NCI-H446 (cell line): ENCODE results near the gene CMTM5.

Experiments
- DNase-seq, 2 experiments: peaks; one replicate each; lab custom pipeline; 2025; lab: John Stamatoyannopoulos, UW

The CMTM5 gene

GRCh38 chr14:23358042-23358441, 18.8 kb upstream of the CMTM5 start:
- DNase-seq, result no peak

DNA sequence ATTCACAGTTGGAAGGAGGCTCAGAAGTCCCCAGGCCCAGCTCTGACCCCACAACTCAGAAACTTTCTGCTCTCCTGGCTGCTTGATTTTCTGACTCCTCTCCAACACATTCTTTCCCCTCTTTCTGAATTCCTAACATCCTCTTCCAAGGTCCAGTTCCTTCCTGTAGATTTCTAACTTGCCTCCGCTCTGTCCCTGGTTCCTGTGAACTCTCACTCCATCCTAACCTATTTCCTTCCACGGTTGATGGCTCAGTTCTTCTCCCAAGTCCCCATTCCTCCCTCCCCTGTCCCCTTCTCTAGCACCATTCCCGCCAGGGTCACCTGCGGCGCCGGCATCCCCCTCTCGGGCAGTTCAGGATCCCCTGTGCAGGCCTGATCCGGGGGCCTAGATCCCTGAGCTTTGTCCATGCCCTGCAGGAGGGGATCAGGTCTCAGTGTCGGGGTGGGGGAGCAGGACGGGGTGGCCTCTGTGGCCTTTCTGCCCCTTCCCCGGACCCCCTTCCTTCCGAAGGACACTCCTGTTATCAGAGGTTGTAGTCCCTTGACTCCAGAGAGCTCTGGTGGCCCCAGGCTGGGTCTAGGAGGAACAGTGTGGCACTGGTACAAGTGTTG, 18.2 kb upstream of the CMTM5 start:
- DNase-seq, result no peak

- DNase-seq, result no peak
Measured at GRCh38 chr14:23359167-23359626, 17.6 kb upstream of the CMTM5 start.

DNA sequence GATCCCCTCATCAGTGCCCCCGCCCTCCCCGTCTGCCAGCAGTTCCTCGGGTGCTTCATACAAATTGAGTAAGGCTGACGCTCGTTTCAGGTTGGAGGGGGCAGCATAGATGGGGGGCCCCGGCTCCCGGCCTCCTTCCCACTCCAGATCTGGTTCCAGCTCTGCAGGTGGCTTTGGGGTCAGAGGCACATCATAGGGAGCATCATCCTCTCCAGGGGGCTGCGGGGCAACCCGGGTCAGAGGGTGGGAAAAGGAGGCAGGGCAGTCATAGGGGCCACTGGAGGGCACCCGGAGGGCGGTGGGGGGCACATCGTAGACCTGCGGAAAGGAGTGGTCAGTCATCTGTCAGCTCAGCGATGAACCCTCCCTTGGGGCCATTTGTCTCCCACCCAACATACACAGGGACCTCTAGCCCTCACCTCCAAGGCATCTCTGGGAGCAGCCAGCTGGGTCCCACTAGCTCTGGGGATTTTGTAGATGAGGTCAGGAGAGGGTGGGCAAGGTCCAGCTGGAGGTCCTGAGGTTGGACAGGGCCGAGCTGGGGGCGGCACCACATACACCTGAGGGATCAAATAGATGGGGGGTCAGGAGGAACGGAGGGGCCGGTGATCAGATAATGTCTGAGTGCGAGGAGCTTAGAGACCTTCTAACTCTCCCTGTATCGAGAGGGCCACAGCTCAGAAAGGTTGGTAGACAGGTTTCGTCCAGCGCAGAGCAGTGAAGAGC, 17.0 kb upstream of the CMTM5 start:
- no peak for DNase-seq

DNA sequence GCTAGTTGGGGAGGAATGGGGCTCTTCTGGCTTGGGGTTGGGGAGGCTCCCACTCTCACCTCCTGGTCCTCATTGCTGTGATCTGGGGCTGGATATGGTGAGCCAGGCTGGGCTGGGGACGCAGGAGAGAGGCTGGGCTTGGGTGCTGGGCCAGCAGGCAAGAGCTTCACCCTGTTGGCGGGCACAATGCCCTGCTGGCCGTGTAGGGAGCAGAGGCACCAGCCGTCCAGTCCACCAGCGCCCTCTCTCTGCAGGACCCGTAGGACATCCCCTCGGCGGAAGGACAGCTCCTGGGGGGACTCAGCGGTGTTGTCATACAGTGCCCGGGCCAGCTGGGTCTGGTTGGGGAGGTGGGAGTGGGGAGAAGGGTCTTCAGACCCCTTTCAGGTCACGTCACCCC, 16.4 kb upstream of the CMTM5 start:
- DNase-seq, result no peak

- no peak for DNase-seq
Measured at GRCh38 chr14:23361320-23361719, 15.5 kb upstream of the CMTM5 start.

DNA sequence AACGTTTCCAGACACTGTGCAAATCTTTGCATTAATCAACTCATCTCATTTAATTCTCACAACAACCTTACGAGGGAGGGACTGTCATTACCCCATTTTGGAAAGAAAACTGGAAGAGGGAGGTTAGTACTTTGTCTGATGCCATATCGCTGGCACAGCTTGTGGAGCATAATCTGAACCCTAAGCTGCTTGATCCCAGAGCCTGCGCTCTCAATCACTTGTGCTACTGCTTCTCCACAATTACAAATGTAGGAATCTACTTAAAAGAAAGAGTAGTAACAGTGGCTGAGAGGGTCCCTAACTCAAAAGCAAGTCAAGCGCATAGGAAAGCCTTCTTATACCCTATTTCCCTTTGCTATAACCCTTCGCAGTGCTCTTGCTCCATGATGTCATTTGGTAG, 15.1 kb upstream of the CMTM5 start:
- DNase-seq, result no peak

GRCh38 chr14:23362200-23362599, 14.6 kb upstream of the CMTM5 start:
- no peak for DNase-seq

- DNase-seq, result peak in 1 of 2 experiments; percentile 61
Measured at GRCh38 chr14:23364164-23365035, 12.4 kb upstream of the CMTM5 start.

DNA sequence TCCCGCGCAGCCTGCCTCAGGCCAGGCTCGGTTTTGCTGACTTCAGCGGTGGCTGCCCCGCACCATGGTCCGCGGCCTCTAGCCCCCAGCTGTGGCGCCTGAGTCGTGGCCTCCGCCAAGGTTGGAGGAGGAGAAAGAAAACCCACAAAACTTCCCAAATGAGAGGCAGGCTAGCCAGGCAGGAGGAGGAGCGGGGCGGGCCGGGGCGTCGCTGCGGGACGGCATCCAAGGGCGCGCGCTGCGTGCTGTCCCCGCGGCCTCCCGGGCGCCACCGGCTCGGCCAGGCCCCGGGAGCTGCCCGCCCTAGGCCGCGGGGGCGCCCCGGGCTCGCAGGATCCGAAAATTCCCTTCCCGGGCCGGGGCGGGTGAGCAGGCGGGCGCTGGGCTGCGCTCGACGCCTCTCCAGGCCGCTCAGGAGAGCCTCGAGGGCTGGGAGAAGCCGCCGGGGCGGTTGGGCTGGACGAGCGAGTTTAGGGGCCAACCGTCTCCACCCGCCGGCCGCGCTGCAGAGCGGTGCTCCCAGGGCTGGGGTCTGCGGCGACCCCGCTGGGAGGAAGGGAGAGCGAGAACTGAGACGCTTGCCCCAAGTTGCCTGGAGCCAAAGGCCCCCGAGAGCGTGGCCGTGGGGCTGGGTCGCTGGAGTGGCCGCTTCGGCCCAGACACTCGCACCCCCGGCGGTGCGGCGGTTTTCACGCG, 11.7 kb upstream of the CMTM5 start, which contains the start of gene EFS:
EFS (minus strand) TSS at position 137 of the 696 bp plus-strand sequence. CDS start 147 bp downstream, outside the sequence.
- no peak for DNase-seq

DNA sequence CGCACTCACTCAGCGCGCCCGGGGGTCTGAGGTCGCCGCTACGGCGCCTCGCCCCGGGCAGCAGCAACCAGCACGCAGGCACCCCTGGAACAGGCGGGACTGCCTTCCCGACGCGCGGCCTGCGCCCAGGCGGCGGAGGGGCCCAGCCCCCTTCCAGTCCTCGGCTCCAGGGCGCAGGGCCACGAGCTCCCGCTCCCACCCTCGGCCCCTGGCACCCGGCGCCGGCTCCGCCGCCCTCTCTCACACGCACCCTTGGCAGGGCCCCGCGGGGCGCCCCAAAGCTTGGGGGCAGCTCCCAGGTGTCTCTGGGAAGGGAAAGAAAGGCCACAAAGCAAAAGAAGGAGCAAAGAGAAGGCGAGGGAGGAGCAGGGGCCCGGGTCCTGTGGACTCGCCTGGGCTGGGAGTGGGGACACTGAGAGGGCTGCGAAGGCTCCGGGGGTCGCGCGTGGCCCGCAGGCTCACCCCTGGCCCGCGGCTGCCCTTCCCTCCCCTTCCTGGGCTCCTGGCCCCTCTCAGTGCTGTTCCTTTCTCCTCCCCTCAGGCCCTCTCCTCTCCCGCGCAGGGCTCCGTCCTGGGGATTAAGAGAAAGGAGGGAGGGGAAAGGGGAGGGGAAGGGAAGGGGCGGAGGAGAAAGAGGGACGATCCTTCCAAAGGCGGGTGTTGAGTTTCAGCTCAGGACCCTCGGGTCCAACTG, 11.0 kb upstream of the CMTM5 start:
- DNase-seq, result peak; percentile 25 to 67

DNA sequence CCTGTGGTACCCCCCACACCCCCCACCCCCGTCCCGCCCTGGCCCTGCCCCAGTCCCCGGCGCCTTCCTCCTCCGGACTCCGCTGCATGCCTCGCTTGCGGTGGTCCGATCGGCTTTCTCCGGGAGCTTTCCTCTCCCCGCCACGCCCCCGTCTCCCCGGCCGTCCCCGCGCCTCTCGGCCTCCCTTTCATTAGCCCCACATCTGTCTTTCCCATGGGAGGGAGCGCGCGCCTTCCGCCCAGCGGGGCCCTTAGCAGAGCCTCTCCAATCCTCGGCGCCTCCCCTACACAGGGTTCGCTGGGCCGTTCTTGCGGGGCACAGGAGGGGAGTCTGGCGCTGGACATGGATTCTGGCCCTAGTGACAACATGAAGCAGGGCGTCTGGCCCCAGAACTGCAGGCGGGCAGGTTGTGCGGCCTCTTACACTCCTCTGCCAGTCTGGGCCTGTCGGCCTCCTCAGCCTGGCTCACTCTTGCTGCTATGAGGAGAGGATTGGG, 10.4 kb upstream of the CMTM5 start:
- peak; percentile 27 to 67 for DNase-seq

DNA sequence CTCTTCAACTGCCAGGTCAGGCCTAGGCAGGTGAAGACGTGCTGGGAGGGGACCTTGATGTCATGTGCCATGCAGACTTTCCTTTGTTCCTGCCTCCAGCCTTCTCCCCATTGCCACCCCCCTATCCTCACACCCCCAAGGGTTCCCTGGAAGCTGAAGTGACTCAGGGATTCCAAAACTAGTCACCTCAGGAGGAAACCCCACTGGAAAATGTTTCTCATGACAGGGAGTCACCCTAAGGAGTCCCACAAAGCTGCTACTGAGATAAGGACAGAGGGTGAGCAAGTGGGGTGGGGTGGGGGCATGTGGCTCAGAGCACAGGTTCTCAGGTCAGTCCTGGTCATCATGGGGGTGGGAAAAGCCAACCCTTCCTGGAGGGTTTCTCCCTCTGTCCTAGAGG, 6.6 kb upstream of the CMTM5 start:
- no peak for DNase-seq

DNA sequence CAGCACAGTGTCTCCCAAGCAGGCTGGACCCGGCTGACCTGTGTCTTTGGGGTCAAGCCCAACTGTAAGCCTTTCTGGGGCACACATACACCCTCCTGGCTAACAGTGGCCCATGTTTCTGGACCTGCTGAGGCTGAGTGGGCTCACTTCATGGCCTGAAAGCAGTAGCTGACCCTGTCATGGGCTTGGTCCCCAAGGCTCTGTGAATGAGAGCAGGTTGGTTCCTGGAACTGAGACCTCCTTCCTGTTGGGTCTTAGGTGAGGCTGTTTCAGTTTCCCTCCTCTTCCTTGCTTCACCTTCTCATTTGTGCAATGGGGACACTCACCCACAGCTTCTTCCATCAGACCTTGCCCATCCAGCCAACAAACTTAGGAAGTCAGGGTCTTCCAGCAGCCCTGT, 5.0 kb upstream of the CMTM5 start:
- no peak for DNase-seq

- no peak for DNase-seq
Measured at GRCh38 chr14:23372509-23372908, 4.3 kb upstream of the CMTM5 start, which contains the start of gene IL25. Gene IL25 (plus strand): TSS chr14:23372809.

DNA sequence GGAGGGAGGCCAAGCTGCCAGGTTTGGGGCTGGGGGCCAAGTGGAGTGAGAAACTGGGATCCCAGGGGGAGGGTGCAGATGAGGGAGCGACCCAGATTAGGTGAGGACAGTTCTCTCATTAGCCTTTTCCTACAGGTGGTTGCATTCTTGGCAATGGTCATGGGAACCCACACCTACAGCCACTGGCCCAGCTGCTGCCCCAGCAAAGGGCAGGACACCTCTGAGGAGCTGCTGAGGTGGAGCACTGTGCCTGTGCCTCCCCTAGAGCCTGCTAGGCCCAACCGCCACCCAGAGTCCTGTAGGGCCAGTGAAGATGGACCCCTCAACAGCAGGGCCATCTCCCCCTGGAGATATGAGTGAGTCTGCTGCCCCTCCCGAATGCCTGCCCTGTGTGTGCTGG, 3.8 kb upstream of the CMTM5 start:
- no peak for DNase-seq

GRCh38 chr14:23375527-23376251, 1.2 kb upstream of the CMTM5 start:
- no peak for DNase-seq

GRCh38 chr14:23377198-23377550, 328 bp downstream of the CMTM5 start:
- DNase-seq, result no peak

GRCh38 chr14:23377573-23378563, 1.0 kb downstream of the CMTM5 start:
- no peak for DNase-seq
